ENCODE measurements around the gene CYTL1.
"Not testable (repeated sequence)": the region's sequence is repeated elsewhere in the genome, so short reads cannot be mapped to it uniquely, and the experiment has no call there.

Gene CYTL1

GRCh38 chr4:5033281-5033841, 14.1 kb upstream of the CYTL1 start:
- no peak for DNase-seq

GRCh38 chr4:5032813-5033212, 13.6 kb upstream of the CYTL1 start:
- no peak for DNase-seq

GRCh38 chr4:5030927-5031326, 11.7 kb upstream of the CYTL1 start:
- DNase-seq: no peak

GRCh38 chr4:5030221-5030620, 11.0 kb upstream of the CYTL1 start:
- no peak for DNase-seq

GRCh38 chr4:5029447-5029846, 10.2 kb upstream of the CYTL1 start:
- no peak for DNase-seq

GRCh38 chr4:5028480-5028879, 9.2 kb upstream of the CYTL1 start:
- no peak for DNase-seq

GRCh38 chr4:5027346-5027745, 8.1 kb upstream of the CYTL1 start:
- DNase-seq: no peak

GRCh38 chr4:5026371-5026770, 7.1 kb upstream of the CYTL1 start:
- no peak for DNase-seq

GRCh38 chr4:5024673-5025072, 5.4 kb upstream of the CYTL1 start:
- DNase-seq: no peak

GRCh38 chr4:5021546-5021945, 2.3 kb upstream of the CYTL1 start:
- no peak for DNase-seq

- DNase-seq: no peak
Measured at GRCh38 chr4:5020341-5020740, 1.1 kb upstream of the CYTL1 start.

GRCh38 chr4:5019796-5020195, 538 bp upstream of the CYTL1 start:
- no peak for DNase-seq

GRCh38 chr4:5018603-5019002, 655 bp downstream of the CYTL1 start:
- no peak for DNase-seq

GRCh38 chr4:5018096-5018495, 1.2 kb downstream of the CYTL1 start:
- DNase-seq: no peak

GRCh38 chr4:5014007-5014682, 5.1 kb downstream of the CYTL1 start:
- no peak for DNase-seq

- no peak for DNase-seq
Measured at GRCh38 chr4:5012958-5013357, 6.3 kb downstream of the CYTL1 start.

- DNase-seq: no peak
Measured at GRCh38 chr4:5012244-5012898, 6.9 kb downstream of the CYTL1 start.

GRCh38 chr4:5010984-5011383, 8.3 kb downstream of the CYTL1 start:
- no peak for DNase-seq

- DNase-seq: no peak
Measured at GRCh38 chr4:5009796-5010195, 9.5 kb downstream of the CYTL1 start.

GRCh38 chr4:5006932-5007331, 12.3 kb downstream of the CYTL1 start:
- not testable (repeated sequence) for DNase-seq

- DNase-seq: no peak
Measured at GRCh38 chr4:5004496-5004895, 14.8 kb downstream of the CYTL1 start.

- no peak for DNase-seq
Measured at GRCh38 chr4:5003918-5004317, 15.3 kb downstream of the CYTL1 start.

GRCh38 chr4:5003372-5003857, 15.8 kb downstream of the CYTL1 start:
- no peak for DNase-seq

- not testable (repeated sequence) for DNase-seq
Measured at GRCh38 chr4:5001641-5002040, 17.6 kb downstream of the CYTL1 start.

Data from HCEC 1CT (cell line).